HG03342 (cell line): ENCODE data around the gene PDE6A.
"Not testable (repeated sequence)": the region's sequence is repeated elsewhere in the genome, so short reads cannot be mapped to it uniquely, and the experiment has no call there.

Experiments
- ATAC-seq: cut with Tn5 transposase; IDR thresholded peaks from one replicate; pipeline ENCODE4 v1.9.1; 2021; ENCODE audit warnings: mild to moderate bottlenecking, moderate library complexity; ENCODE audit not compliant: unreplicated experiment

The PDE6A gene

DNA sequence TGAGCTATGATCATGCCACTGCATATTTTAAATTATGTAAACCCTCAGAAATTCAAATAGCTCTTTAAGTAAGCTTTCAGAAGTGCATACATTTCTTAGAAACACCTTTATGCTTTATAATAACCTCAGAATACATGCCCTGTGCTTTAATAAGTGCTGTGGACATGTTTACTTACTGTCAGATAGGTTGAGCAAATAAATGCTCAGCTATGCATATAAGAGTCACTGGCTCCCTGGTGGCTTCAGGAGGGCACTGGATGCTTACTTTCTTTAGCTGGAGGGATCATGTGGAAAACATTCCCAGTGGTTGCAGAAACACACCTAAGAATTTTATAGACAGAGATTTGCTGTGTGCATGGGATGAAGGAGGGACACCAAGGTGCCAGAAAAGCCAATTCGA is 74.4 kb downstream of the PDE6A start:
- ATAC-seq, result no peak

DNA sequence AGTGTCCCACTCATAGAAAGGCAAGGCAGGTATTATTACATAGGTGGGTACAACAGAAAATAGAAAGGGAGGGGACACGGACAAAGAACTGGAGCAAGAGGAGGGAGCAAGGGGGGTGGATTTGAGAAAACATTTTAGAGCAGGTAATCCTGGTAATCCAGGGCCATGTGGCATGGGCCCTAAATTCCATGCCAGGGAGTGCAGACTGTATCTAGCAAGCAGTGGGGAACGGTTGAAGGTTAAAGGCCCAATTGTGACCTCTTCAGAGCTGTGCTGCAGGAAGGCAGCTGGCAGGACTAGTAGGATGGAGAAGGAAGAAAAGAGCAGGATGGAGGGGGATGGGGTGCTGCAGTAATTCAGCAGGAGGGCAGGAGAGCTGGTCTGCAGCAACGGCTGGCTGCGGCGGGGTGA is 75.2 kb downstream of the PDE6A start:
- no peak for ATAC-seq

DNA sequence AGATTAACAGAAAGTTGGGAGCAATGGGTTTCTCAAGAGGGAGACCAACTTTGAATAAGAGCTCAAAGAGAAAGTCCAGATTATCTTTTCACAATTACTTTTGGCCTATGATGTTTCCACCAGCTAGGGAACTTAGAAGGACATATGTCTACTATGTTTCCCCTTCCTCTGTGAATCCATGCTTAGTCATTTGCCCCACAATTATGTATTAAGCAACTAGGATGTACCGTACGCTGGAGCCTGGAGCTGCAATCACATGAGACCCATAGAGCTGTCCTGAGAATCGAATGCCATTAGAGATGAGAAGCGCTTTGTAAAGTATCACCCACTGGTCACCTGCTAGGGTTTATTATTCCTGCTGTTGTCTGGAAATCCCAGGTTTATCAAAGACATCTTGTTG is 78.8 kb downstream of the PDE6A start:
- ATAC-seq, result no peak

DNA sequence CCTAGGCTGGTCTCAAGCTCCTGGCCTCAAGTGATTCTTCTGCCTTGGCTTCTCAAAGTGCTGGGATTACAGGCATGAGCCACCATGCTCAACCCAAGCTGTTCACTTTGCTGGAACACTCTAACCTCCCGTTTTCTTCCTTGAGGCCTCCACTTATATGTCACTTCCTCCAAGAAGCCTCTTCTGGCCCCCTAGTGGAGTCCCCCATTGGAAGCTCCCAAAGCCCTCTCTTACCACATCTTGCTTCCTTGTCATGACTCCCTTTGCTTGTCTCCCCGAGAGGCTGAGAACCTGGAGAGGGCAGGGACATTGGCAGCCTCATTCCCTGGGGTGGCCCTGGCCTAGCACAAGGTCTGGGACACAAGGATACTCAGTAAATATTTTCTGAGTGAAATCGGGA is 80.8 kb downstream of the PDE6A start:
- no peak for ATAC-seq

DNA sequence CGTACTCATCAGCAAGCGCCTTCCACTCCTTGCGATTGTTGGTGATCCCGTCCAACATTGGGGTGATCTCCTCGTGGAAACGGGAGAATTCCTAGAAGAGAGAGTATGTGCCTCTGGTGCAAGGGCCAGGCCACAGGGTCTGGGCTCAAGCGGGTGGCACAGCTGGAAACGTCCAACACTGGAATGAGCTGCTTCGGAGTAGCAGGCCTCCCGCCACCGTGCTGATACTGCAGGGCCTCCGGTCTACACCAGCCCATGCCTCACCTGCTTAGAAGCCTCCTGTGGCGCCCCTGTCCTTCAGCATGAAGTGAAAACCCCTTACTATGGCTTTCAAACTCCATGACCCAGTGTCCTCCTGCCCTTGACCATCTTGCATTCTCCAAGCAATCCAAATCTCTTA is 81.4 kb downstream of the PDE6A start:
- no peak for ATAC-seq

DNA sequence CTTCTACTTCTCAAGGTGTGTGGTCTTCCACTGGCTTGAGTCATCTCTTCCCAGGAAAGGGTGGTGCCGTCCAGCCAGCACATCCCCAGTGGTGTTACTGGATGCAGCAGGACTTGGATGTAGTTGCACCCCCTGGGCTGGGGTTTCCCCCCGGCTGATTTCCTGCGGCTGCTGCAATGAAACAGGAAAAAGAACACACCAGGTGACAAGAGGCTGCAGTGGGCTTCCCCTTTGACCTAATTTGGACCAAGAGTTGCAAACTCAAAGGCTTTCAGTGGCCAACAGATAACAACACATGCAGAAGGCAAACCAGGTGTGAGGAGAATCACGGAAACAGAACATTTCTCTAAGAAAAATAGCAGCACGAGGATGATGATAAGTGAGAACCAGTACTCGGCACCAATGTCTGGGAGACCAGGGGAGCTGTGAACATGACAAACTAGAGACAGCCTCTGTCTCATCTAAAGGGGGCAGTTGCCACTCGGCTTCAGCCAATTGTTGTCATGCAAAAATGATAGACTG is 83.7 kb downstream of the PDE6A start:
- ATAC-seq, result peak; percentile 87

DNA sequence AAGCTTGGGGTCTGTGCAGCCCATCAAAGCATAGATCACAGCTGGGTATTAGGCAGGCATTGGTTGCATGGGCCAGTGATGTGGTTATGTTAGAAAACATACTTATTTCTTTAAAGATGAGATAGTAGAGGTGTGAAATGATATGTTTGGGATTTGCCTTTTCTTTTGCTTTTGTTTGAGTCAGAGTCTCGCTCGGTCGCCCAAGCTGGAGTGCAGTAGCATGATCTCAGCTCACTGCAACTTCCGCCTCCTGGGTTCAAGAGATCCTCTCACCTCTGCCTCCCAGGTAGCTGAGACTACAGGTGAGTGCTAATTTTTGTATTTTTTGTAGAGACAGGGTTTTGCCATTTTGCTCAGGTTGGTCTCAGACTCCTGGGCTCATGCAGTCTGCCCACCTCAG is 84.8 kb downstream of the PDE6A start:
- no peak for ATAC-seq

DNA sequence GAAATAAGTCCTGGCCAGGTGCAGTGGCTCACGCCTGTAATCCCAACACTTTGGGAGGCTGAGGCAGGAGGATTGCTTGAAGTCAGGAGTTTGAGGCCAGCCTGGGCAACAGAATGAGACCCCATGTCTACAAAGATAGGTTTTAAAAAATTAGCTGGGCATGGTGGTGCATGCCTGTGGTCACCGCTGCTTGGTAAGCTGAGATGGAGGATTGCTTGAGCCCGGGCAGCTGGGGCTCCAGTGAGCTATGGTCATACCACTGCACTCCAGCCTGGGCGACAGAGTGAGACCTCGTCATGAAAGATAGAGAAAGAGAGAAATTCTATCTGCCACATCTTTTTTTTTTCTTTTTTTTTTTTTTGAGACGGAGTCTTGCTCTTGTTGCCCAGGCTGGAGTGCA is 86.1 kb downstream of the PDE6A start:
- not testable (repeated sequence) for ATAC-seq

DNA sequence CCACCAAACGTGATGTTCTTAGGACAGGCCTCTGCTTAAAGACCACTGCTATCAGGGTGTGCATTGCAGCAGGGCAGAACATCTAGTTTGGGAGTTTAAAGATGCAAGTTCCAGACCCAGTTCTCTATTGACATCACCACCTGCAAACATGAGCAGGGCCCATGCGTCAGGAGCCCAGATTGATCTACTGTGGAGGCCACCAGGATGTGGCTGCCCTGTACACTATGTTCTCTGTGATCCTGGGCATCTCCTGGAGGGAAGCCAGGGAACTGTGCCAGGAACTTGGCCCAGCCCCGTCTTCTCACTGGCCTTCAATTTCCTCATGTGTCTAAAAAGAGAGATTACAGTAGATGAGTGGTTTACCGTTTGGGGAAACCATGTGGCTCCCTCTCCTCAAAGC is 87.1 kb downstream of the PDE6A start:
- no peak for ATAC-seq

DNA sequence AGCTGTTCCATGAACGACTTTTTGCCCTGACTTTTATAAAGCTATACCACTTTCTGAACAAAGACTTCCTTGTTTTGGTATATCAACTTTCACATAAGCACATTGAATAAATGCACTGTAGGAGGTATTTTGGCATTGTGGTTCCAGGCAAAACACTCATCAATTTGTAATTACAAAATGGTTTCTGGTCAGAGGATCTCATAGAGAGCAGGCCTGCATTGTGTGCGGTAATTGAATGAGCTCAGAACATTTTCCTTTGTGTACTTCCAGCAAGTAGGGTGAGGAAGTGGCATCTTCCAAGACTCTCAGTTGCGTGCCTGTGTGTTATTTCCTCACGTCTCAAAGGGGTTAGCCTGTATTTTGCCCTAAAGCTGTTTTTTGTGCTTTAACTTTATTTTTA is 89.2 kb downstream of the PDE6A start:
- ATAC-seq, result no peak

DNA sequence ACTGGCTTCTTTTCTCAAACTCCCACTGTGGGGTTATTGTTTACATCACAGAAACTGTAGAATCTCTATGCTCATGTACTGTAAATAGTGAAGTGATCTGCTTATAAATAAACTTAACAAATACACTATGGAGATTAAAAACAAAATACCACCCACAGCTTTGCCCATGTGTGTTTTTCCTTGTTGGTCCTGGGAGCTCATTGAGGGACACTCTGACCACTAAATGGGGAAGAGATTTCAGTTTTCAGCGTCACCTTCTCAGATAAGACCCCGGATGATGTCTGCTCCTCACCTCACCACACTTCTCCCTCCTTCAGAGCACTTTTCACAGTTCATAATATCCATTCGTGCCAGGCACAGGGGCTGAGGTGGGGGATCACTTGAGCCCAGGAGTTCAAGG is 89.7 kb downstream of the PDE6A start:
- ATAC-seq, result no peak

DNA sequence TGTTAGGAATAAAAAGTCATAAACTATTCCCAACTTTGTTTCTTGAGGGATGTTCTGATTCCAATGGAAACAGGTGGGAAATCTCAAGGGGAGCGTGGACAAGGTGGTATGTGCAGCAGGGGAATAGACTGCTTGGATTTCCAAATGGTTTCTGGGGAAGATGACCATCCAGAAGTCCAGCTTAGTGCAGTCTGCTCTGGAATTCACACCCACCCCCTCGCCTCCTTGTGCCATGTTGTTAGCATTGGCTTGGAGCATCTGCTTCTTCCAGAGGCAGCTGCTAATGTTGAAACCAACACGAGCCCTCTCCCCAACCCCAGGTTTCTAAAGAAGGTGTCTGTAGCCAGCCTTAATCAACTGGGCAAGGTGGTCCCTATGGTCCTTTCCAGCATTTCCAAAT is 90.9 kb downstream of the PDE6A start:
- ATAC-seq, result no peak

DNA sequence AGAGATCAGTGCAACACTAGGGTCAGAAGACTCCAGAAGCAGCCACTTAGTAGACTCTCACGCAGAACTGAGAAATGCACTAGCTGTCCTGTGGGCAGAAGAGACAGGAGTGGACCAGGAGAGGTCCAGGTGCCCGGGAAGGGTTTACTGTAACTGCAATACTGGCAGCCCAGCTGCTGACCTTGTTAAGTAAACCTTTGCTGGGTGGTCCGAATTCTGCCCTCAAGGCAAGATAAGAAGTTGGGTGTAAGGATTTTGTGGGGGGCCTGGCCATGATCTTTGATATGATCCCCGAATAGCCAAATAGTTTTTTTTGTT is 91.3 kb downstream of the PDE6A start:
- ATAC-seq, result no peak

DNA sequence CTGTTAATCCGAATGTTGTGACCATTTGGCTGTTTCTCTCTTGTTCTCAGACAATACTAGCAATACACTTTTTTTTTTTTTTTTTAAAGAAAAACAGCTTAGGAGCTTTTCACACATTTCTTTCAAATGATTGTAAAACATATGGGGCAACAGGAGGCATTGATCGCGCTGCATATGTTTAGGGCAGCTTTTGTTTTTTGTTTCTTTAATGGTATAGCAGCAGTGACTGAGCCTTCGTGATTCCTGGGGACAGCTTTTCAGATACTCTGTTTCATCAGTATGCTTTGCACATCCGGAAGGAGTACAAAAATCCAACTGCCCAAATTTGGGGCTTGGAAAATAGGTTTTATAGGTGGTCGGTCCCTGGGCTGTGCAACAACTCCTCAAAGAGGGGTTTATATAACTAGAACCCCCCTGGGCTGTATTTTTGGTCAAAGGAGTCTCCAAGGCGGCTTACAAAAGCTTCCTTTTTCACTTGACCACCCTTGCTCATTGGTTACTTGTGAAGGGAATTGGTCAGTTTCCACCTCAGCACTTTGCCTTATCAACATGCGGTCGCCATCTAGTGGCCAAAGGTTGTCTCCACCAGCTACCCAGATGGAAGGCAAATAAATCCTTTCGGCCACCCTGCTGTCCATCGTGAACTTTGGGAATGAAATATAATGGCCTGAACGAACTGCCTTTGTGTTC is 91.8 kb downstream of the PDE6A start:
- peak; percentile 71 for ATAC-seq

DNA sequence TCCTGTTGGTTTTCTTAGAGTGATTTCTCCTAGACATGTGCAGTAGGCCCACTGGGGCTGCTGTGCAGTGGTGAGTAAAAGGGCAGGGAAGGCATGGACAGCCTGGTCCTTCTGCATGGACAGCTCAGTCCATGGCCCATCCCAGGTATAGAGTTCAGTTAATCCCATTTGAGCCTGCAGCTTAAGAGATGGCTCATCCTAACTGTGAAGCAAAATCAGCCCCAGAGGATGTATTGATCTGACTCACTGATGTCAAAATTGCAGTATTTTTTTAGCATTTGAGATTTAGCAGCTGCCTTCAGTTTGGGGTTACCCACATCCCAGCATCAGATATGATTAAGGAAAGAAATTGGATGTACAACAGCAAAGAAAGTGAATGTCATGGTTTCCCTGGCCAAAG is 93.4 kb downstream of the PDE6A start:
- no peak for ATAC-seq

DNA sequence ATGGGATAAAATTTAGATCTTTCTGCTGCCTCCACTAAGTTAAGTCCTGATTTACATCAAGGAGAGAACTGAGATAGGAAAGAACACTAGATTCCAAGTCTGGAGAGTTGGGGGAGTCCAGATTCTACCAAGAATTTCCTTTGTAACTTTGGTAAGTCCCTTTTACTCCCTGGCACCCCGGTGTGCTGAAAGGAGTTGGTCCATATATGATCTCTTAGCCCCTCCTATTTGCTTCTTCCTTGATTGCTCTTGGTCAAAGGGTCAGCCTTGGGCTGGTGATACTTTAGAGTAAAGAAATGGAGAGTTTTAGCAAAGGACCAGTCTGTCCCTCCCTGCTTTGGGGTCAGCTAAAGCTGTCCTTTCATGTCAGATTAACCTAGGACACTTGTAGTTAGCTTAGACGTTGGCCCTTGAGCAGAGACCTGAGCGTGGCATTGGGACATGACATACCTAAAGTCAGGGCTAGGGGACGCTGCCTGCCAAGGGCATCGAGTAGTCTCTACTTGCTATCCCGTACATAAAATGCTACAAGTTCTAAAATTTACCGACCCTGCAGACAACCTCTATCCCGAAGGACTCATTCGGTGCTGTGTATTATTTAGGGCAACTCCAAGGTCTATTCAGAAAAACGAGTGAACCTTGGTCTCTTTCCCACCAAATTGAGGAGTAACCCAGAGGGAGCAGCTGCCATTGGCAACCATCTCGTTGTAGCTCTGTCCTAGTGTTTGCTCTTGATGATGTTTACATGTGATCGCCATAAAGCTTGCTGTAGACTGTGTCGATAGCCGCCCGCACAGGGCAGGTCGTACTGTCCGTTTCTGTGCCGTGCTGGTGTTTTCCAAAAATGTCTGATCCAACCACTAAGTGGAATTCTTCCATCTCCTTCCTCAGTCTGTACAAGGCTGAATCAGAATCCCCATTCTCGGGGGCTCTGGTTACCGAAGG is 94.4 kb downstream of the PDE6A start:
- no peak for ATAC-seq

DNA sequence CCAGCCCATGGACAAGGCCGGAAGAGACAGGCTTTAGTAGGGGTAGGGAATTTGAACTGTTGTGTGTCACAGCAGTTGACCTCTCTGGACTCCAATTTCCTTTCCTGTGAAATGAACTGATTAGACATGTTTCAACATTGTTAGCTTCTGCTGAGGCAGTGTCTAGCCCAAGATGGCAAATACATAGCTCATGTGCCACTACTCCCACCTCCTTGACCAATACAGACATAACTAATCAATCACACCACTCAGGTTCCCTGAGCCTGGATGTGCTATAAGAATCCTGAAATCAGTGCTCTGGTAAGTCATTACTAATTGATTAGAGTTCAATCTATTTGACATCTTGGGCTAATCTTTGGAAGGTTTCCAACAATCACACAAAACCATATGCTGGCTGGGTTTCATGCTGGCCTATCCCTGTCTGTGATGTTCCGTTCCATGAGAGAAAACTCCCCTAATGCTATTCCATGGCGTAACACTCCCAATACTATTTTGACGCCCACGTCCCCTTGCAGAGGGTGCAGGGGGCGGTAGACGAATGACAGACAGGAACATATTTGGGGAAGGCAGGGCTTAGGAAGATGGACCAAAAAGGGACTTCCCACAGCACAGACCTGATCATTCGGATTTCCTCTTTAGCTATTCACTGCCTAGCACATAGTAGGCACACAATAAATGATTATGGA is 95.2 kb downstream of the PDE6A start:
- ATAC-seq, result no peak

DNA sequence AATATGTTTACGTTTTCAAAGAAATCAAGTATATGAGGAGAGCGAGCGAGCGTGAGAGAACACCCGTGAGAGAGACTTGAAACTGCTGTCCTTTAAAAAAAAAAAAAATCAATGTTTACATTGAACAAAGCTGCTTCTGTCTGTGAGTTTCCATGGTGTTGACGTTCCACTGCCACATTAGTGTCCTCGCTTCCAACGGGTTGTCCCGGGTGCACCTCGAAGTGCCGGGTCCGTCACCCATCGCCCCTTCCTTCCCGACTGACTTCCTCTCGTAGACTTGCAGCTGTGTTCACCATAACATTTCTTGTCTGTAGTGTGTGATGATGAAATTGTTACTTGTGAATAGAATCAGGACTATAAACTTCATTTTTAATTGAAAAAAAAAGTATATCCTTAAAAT is 97.0 kb downstream of the PDE6A start:
- ATAC-seq, result no peak

DNA sequence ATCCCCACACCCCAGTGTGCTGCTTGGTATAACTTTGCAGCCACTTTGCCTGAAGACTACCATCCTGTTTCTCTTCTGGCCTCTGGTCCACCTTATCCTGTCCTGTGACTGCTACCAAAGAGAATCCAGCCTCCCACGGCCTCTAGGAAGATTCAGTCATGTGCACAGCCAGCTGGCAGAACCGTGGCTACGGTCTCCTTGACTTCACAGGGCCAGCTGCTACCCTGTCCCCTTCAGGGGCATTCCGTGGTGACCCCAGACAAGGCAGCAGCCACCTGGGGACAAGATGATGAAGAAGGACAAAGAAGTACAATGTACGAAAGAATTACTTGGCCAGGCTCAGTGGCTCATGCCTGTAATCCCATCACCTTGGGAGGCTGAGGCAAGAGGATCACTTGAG is 98.6 kb downstream of the PDE6A start:
- no peak for ATAC-seq

DNA sequence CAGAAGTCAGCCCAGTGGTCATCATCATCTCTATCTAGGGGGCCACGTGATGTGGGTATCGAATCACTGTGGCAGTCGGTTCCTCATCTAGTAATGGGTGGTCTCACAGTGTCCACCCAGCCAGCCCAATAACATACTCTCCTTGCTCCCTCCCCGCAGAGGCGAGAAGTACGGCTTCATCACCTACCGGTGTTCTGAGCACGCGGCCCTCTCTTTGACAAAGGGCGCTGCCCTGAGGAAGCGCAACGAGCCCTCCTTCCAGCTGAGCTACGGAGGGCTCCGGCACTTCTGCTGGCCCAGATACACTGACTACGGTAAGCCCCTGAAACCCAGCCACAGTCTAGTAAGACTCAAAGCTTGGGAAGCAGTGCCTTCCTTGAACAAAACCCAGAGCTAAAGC is 99.0 kb downstream of the PDE6A start:
- no peak for ATAC-seq

DNA sequence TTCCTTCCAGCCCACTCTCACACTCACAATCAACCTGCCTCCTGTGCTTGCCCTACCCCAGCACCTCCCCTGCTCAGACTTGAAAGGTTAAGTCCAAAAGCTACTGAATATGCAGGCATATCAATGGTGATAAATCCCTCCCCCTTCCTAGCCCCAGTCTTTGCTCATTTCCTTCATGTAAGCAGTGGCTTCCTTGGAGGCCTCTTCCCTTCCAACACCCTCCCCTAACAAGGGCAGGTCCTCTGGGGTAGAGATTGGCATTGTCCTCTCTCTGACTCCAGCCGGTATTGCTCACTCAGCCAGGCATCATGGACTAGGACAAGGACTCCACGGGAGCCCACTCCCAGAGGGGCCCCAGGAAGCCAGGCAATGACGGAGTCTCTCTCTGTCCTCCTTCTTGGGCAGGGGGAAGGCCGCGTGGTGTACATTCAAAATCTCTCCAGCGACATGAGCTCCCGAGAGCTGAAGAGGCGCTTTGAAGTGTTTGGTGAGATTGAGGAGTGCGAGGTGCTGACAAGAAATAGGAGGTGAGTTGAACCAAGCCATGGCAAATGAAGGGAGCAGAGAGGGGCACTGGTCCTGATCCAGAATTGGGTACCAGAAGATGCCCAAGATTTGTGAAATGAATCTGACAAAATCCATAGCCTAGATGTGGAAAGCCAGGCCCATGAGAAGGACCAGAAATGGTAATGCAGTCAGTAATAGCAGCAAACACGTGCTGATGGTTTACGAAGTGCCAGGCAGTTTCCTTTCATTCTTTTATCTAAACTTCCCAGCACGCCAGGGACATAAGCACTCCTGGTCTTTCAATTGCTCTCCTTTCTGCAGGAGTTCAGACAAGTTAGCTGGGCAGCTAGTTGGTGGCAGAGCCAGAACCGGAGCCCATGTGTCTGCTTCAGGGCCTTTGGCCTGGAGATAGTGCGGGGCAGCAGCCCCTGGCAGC is 102.5 kb downstream of the PDE6A start:
- no peak for ATAC-seq
